GM18505 (cell line): ENCODE data around the gene ALDH5A1.

ENCODE experiments used
- ATAC-seq: cut with Tn5 transposase; IDR thresholded peaks from one replicate; pipeline ENCODE4 v1.9.1; 2021; ENCODE audit not compliant: unreplicated experiment
- POLR2A ChIP-seq: IDR thresholded peaks from 4 replicates; pipeline ENCODE4 v1.6.1; 2011; ENCODE audit warnings: borderline replicate concordance; ENCODE audit not compliant: insufficient read depth, insufficient read length; ENCODE audit errors: extremely low read depth

Gene ALDH5A1

GRCh38 chr6:24464253-24465038, 30.3 kb upstream of the ALDH5A1 start:
- ATAC-seq, result no peak
- TF ChIP-seq POLR2A, result no peak

- TF ChIP-seq POLR2A, result no peak
- ATAC-seq, result no peak
Observed at GRCh38 chr6:24469811-24470210, 25.0 kb upstream of the ALDH5A1 start.

GRCh38 chr6:24472181-24472580, 22.6 kb upstream of the ALDH5A1 start:
- TF ChIP-seq POLR2A, result no peak
- ATAC-seq, result no peak

GRCh38 chr6:24476631-24477030, 18.1 kb upstream of the ALDH5A1 start:
- TF ChIP-seq POLR2A, result no peak
- ATAC-seq, result no peak

- no peak for TF ChIP-seq POLR2A
- no peak for ATAC-seq
Observed at GRCh38 chr6:24477070-24477469, 17.7 kb upstream of the ALDH5A1 start.

GRCh38 chr6:24478903-24479302, 15.9 kb upstream of the ALDH5A1 start:
- no peak for ATAC-seq
- TF ChIP-seq POLR2A, result no peak

- ATAC-seq, result no peak
- TF ChIP-seq POLR2A, result no peak
Observed at GRCh38 chr6:24480705-24481104, 14.1 kb upstream of the ALDH5A1 start.

- no peak for TF ChIP-seq POLR2A
- no peak for ATAC-seq
Observed at GRCh38 chr6:24481449-24481848, 13.3 kb upstream of the ALDH5A1 start.

GRCh38 chr6:24484657-24485323, 10.0 kb upstream of the ALDH5A1 start:
- no peak for ATAC-seq

GRCh38 chr6:24486065-24486464, 8.7 kb upstream of the ALDH5A1 start:
- ATAC-seq, result no peak
- no peak for TF ChIP-seq POLR2A

More at GRCh38 chr6:24484657-24485323, 10.0 kb upstream of the ALDH5A1 start:
- TF ChIP-seq POLR2A, result no peak

GRCh38 chr6:24489470-24489869, 5.3 kb upstream of the ALDH5A1 start, which contains the start of gene GPLD1:
Gene GPLD1, minus strand, starts transcription at chr6:24489578. Its CDS starts 67 bp downstream, at chr6:24489511.
- ATAC-seq, result no peak
- no peak for TF ChIP-seq POLR2A

- no peak for ATAC-seq
- TF ChIP-seq POLR2A, result no peak
Observed at GRCh38 chr6:24489881-24490280, 4.9 kb upstream of the ALDH5A1 start.

- TF ChIP-seq POLR2A, result no peak
- ATAC-seq, result no peak
Observed at GRCh38 chr6:24490948-24491347, 3.8 kb upstream of the ALDH5A1 start.

- TF ChIP-seq POLR2A, result no peak
- no peak for ATAC-seq
Observed at GRCh38 chr6:24492475-24492874, 2.3 kb upstream of the ALDH5A1 start.

GRCh38 chr6:24493945-24494820, 586 bp upstream of the ALDH5A1 start:
- ATAC-seq, result peak; percentile 8
- TF ChIP-seq POLR2A, result no peak
